Measurements from ENCODE around the gene SHMT2. TPM values are rescaled to one million over a fixed set of nuclear protein-coding genes. Genes with fewer than 3 reads are reported as not detected.

Gene SHMT2
- total RNA-seq, 1 donor from 2014 or later = 490 TPM

GRCh38 chr12:57236925-57237595 is 7.5 kb downstream of the SHMT2 start:
- DNase-seq (ENCODE audit: low read depth) = no peak
- Histone ChIP-seq H3K4me3 (ENCODE audit: low read depth, low read length) (no peak overlapping the region), H3K36me3 (ENCODE audit: control insufficient read depth, insufficient read depth, low read length) (peaks cover 1% of the 10 kb centered on the region), H3K27me3 (ENCODE audit: control insufficient read depth, insufficient read depth, low read length) (peaks cover 69% of the 10 kb centered on the region)
- TF ChIP-seq CTCF (IDR thresholded peaks at IDR 0.05; ENCODE audit: insufficient read depth, low read length, poor library complexity, severe bottlenecking) = no peak

GRCh38 chr12:57237596-57237931 is 8.1 kb downstream of the SHMT2 start:
- Histone ChIP-seq H3K27me3 (ENCODE audit: control insufficient read depth, insufficient read depth, low read length) (peaks cover 74% of the 10 kb centered on the region), H3K4me3 (ENCODE audit: low read depth, low read length) (no peak overlapping the region), H3K36me3 (ENCODE audit: control insufficient read depth, insufficient read depth, low read length) (peaks cover 1% of the 10 kb centered on the region)
- TF ChIP-seq CTCF (IDR thresholded peaks at IDR 0.05; ENCODE audit: insufficient read depth, low read length, poor library complexity, severe bottlenecking) = no peak
- no peak for DNase-seq (ENCODE audit: low read depth)

- H3K4me3 ChIP-seq (ENCODE audit: low read depth, low read length) = peak overlapping the region; percentile 26
- H3K36me3 ChIP-seq (ENCODE audit: control insufficient read depth, insufficient read depth, low read length) = peaks cover 1% of the 10 kb centered on the region
- TF ChIP-seq CTCF (IDR thresholded peaks at IDR 0.05; ENCODE audit: insufficient read depth, low read length, poor library complexity, severe bottlenecking) = no peak
- H3K27me3 ChIP-seq (ENCODE audit: control insufficient read depth, insufficient read depth, low read length) = peaks cover 80% of the 10 kb centered on the region
- no peak for DNase-seq (ENCODE audit: low read depth)
These were observed 8.7 kb downstream of the SHMT2 start for GRCh38 chr12:57237932-57238853.

- peak; percentile 100 for TF ChIP-seq CTCF (IDR thresholded peaks at IDR 0.05; ENCODE audit: insufficient read depth, low read length, poor library complexity, severe bottlenecking)
- peak overlapping the region; percentile 26 for H3K4me3 ChIP-seq (ENCODE audit: low read depth, low read length)
- peaks cover 87% of the 10 kb centered on the region for H3K27me3 ChIP-seq (ENCODE audit: control insufficient read depth, insufficient read depth, low read length)
- no peaks in the 10 kb centered on the region for H3K36me3 ChIP-seq (ENCODE audit: control insufficient read depth, insufficient read depth, low read length)
- peak; percentile 25 for DNase-seq (ENCODE audit: low read depth)
These were observed 9.5 kb downstream of the SHMT2 start for GRCh38 chr12:57238854-57239554.

GRCh38 chr12:57239587-57240065 is 10.1 kb downstream of the SHMT2 start:
- H3K4me3 ChIP-seq (ENCODE audit: low read depth, low read length) = peak overlapping the region; percentile 38
- TF ChIP-seq CTCF (IDR thresholded peaks at IDR 0.05; ENCODE audit: insufficient read depth, low read length, poor library complexity, severe bottlenecking) = peak; percentile 6
- H3K36me3 ChIP-seq (ENCODE audit: control insufficient read depth, insufficient read depth, low read length) = no peaks in the 10 kb centered on the region
- peaks cover 92% of the 10 kb centered on the region for H3K27me3 ChIP-seq (ENCODE audit: control insufficient read depth, insufficient read depth, low read length)
- no peak for DNase-seq (ENCODE audit: low read depth)
